NCI-H128 (cell line): Measurements from ENCODE around the gene CRYGD.
"Not testable (repeated sequence)": the region's sequence is repeated elsewhere in the genome, so short reads cannot be mapped to it uniquely, and the experiment has no call there.

Source experiments
- DNase-seq: peaks from one replicate; lab custom pipeline; 2025; ENCODE audit not compliant: unreplicated experiment; lab: John Stamatoyannopoulos, UW

The CRYGD gene

GRCh38 chr2:208124013-208124715, at the start of gene CRYGD:
TSS of gene CRYGD (minus strand) at chr2:208124524. CDS start at chr2:208124473, 51 bp downstream.
- DNase-seq, result not testable (repeated sequence)

- no peak for DNase-seq
Observed at GRCh38 chr2:208172125-208172524, 47.8 kb upstream of the CRYGD start.

DNA sequence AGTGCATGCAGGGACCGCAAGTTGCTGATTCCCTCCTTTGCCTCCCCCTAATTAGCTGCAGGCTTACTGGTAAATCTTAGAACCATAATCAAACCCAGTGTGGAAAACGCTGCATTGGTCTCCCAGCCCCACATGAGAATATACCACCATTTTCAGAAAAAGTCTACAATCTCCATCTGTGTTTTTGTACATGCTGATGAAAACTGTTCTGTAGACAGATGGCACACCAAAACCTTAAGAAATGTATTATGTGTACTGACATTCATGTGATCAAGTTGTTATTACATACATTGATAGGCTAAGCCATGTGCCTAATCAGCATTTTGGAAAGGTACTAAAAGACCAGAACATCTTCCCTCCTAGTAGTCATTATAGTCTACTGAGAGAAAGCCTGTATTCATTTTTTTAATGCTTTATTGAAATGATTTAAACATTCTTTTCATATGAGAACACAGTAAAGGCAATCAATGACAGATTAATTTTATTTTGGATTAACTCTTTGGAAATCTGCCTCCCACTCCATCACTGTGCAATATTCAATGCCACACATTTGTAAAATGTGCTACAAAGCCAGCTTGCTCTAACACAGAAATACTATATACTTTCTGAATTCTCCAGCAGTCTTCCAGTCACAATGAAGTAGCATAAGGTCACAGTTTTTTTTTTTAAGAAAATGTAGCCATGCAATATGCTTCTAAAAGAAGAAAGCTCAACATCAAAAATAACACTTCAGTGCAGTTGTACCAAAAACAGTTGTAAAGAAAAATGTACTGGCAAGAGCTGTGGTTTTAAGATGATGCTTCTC, 40.8 kb upstream of the CRYGD start:
- no peak for DNase-seq

DNA sequence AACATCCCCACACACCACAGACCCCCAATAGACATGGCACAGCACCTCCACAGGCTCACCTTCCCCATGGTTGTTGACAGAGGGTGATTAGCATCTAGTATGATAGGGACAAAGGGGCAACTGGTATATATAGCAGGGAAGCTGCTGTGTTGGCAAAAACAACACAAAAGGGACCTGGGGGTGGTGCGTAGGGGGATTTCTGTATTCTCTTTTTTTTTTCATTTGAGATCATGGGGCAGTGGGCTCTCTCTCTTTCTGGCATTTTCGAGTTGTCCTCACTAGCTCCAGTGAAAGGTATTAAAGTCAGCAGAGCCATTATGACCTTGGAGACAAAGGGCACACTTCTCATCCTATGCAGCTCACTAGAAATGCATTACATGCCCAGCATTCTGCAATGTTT, 39.2 kb upstream of the CRYGD start, which contains the start of gene CRYGA:
CRYGA (minus strand) TSS at position 101 of the 400 bp plus-strand sequence; CDS start at position 68, 33 bp downstream.
- no peak for DNase-seq

GRCh38 chr2:208156439-208156838, 32.1 kb upstream of the CRYGD start:
- DNase-seq, result no peak

- DNase-seq, result no peak
Observed at GRCh38 chr2:208153156-208153555, 28.8 kb upstream of the CRYGD start.

DNA sequence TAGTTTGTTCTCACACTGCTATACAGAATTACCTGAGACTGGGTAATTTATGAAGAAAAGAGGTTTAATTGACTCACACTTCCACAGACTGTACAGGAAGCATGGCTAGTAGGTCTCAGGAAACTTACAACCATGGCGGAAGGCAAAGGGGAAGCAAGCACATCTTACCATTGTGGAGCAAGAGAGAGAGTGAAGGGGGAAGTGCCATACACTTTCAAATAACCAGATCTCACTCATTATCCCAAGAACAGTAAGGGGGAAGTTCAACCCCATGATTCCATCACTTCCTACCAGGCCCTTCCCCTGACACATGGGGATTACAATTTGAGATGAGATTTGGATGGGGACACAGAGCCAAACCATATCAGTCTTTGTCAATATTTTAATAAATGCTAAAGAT, 26.6 kb upstream of the CRYGD start:
- DNase-seq, result no peak

DNA sequence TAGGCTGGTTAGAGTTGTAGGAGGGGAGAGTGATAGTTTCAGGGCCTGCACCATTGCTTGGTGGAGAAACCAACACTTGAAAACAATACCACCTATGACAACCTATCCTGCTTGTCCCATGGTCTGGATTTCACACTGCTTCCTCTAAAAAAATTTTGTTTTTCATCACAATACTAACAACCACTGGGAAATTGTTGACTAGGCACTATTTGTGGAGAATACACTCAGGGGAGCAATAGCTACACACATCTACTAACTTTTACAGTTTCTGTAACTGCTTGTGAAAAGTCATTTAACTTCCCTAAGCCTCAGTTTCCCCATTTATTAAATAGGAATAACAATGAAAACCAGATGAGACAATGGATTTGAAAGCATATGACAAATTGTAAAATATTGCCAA, 25.8 kb upstream of the CRYGD start:
- no peak for DNase-seq

DNA sequence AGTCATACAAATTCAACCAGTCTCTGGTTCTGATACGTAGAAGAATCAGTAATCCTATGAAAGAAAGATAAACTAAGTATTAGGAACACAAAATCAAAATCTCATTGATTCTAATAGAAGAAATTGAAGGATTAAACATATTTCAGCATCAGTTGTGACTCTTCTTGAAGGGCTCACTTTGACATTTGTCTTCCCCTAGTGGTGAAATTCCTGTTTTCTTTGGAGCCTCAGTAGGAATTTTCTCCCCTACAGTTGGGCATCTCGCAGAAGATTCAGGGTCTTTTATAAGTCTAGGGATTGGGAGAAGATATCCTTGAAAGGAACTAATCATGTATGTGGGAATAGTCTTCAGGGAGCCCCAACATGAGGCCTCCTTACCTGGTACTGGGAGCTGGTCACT, 24.5 kb upstream of the CRYGD start:
- no peak for DNase-seq

DNA sequence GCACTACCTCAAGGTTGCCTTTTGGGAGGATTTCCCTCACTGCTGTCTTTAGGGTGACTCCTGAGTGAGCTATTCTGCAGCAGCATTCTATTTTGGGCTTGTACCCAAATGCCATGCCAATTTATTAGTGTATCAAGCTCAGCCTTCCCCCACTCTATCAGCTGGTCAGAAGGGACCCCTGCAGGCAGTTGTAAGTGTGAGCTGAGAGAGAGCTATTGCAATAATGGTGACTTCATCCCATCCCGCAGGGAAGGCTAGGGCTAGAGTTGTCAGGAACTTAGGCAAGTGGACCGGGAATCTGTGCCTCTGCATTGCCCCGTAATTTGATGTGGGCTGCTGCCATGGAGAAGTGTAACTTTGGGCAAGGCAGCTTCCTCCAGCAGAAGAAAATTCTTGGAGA, 23.4 kb upstream of the CRYGD start:
- no peak for DNase-seq

DNA sequence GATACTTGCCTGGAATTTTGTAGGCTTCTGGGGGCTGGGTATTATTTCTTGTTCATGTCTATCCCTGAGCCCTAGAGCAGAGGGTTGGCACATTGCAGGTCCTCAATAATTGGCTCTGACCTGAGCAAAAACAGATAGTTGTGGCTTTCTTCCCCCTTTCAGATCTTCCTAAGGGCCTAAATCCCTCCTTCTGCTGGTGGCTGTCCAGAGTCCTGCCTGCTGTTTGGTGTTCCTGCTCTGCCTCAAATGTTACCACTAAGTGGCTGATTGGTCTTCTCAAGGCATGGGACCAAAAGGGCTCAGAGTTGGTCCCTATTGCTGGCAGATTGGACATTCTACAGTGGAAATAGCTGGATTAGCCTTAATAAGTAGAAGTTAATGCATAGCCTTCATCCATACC, 22.7 kb upstream of the CRYGD start:
- DNase-seq, result no peak

GRCh38 chr2:208146006-208146405, 21.7 kb upstream of the CRYGD start, which contains the start of gene CRYGB:
TSS of gene CRYGB (minus strand) at chr2:208146158. CDS start at chr2:208146120, 38 bp downstream.
- DNase-seq, result no peak

DNA sequence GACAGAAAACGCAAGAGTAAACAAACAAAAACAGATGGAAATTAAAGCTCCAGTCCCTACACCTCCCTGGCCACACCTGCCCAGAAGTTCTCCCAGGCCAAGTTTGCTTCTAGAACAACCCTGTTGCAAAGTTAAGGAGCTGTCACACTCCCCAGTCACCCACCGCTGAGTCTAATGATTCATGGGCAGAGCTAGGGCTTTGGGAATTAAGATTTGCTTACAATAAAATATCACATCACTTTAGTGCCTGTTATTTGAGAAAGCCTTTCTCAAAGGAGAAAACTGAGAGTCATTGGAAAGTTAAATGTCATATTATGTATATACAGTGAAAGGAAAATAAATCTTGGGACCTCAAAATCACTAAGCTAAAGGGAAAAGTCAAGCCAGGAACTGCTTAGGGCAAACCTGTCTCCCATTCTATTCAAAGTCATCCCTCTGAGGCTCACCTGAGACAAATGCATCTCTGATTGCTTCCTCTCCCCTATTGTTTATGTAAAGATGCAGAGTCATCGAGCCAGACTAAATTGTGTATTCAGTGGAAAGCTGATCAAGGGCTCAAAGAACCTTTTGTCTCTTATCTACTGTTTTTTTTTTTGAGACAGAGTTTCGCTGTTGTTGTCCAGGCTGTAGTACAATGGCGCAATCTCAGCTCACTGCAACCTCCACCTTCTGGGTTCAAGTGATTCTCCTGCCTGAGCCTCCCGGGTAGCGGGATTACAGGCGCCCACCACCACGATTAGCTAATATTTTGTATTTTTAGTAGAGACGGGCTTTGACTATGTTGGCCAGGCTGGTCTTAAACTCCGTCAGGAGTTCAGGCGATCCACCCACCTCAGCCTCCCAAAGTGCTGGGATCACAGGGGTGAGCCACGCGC, 18.8 kb upstream of the CRYGD start:
- DNase-seq, result no peak

DNA sequence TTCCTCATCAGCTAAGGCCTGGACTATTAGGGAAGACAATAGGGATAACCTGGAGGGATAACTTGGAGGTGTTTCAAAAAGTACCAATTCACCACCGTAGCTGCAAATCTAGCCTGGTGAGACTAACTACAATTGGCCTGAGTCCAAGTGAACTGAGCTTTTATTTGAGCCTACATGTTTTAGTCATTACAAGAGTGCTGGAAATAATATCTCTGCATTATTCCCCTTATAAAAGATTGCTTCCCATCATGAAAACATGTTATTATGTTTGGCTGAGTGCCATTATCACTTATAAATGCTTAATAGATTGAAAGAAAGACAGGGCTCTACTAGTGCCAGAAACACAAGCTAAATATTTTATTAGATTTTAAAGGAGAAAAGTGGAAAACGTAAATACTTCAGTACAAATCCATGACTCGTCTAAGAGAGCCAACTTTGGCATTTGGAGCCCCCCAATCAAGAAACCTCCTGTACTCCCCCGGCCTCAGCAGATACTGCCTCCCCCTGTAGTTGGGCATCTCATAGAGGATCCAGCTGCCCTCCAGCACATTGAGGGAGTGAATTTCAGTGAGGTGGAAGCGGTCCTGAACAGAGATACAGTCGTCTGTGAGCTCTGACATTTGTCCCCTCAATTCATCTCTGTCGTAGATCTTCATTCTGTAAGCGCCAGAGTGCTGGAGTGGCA, 18.1 kb upstream of the CRYGD start:
- peak; percentile 76 for DNase-seq

GRCh38 chr2:208139447-208139846, 15.1 kb upstream of the CRYGD start:
- no peak for DNase-seq

- DNase-seq, result not testable (repeated sequence)
Observed at GRCh38 chr2:208138334-208138733, 14.0 kb upstream of the CRYGD start.

- DNase-seq, result no peak
Observed at GRCh38 chr2:208136716-208137094, 12.4 kb upstream of the CRYGD start.

- no peak for DNase-seq
Observed at GRCh38 chr2:208135794-208136715, 11.7 kb upstream of the CRYGD start.

GRCh38 chr2:208134928-208135586, 10.7 kb upstream of the CRYGD start:
- no peak for DNase-seq
